ENCODE measurements around the gene COLGALT1.
A peak's percentile ranks its signal among the peaks of the same experiment; 100 is the strongest.
"Not testable (repeated sequence)": the region's sequence is repeated elsewhere in the genome, so short reads cannot be mapped to it uniquely, and the experiment has no call there.

Gene COLGALT1

GRCh38 chr19:17576758-17577456 is 21.5 kb downstream of the COLGALT1 start:
- Mint-ChIP-seq H3K36me3 (ENCODE audit: insufficient read depth) (peaks cover 50% of the 10 kb centered on the region), H3K4me3 (no peak overlapping the region)

GRCh38 chr19:17577457-17578097 is 22.1 kb downstream of the COLGALT1 start:
- ATAC-seq (replicated peaks) (no peak), DNase-seq (no peak)
- Mint-ChIP-seq H3K36me3 (ENCODE audit: insufficient read depth) (peaks cover 47% of the 10 kb centered on the region), H3K4me3 (no peak overlapping the region), H3K27ac (peak overlapping the region in 1 of 2 donors; percentile 16), H3K9me3 (no peaks in the 10 kb centered on the region), H3K27me3 (no peaks in the 10 kb centered on the region), H3K4me1 (ENCODE audit: low read depth in 2 of 2) (peaks cover 3 to 11% of the 10 kb centered on the region in 2 donors)

More at GRCh38 chr19:17576758-17577456, 21.5 kb downstream of the COLGALT1 start:
- H3K4me1 Mint-ChIP-seq (ENCODE audit: low read depth in 2 of 2): peaks cover 3 to 11% of the 10 kb centered on the region in 2 donors
- H3K9me3 Mint-ChIP-seq: no peaks in the 10 kb centered on the region
- peak overlapping the region in 1 of 2 donors; percentile 16 for H3K27ac Mint-ChIP-seq
- DNase-seq (no peak), ATAC-seq (replicated peaks) (no peak)
- no peaks in the 10 kb centered on the region for H3K27me3 Mint-ChIP-seq

- peak overlapping the region in 1 of 2 donors; percentile 19 for H3K27ac Mint-ChIP-seq
- H3K36me3 Mint-ChIP-seq (ENCODE audit: insufficient read depth): peaks cover 37% of the 10 kb centered on the region
- H3K4me3 Mint-ChIP-seq: no peak overlapping the region
- H3K4me1 Mint-ChIP-seq (ENCODE audit: low read depth in 2 of 2): peaks cover 0 to 7% of the 10 kb centered on the region in 2 donors
- H3K9me3 Mint-ChIP-seq: no peaks in the 10 kb centered on the region
- peak; percentile 49 for ATAC-seq (replicated peaks)
- DNase-seq: no peak
- no peaks in the 10 kb centered on the region for H3K27me3 Mint-ChIP-seq
Observed at GRCh38 chr19:17579661-17580244, 24.3 kb downstream of the COLGALT1 start.

- no peak for DNase-seq
- Mint-ChIP-seq H3K36me3 (ENCODE audit: insufficient read depth) (peaks cover 37% of the 10 kb centered on the region), H3K27me3 (no peaks in the 10 kb centered on the region), H3K9me3 (no peaks in the 10 kb centered on the region), H3K4me3 (no peak overlapping the region), H3K4me1 (ENCODE audit: low read depth in 2 of 2) (peaks cover 0 to 7% of the 10 kb centered on the region in 2 donors), H3K27ac (no peak overlapping the region)
- no peak for ATAC-seq (replicated peaks)
Observed at GRCh38 chr19:17580470-17581144, 25.2 kb downstream of the COLGALT1 start.

- no peak overlapping the region for H3K27ac Mint-ChIP-seq
- H3K4me1 Mint-ChIP-seq (ENCODE audit: low read depth in 2 of 2): peaks cover 0 to 3% of the 10 kb centered on the region in 2 donors
- DNase-seq: no peak
- no peak for ATAC-seq (replicated peaks)
- H3K27me3 Mint-ChIP-seq: no peaks in the 10 kb centered on the region
- no peak overlapping the region for H3K4me3 Mint-ChIP-seq
- peaks cover 39% of the 10 kb centered on the region for H3K36me3 Mint-ChIP-seq (ENCODE audit: insufficient read depth)
- no peaks in the 10 kb centered on the region for H3K9me3 Mint-ChIP-seq
Observed at GRCh38 chr19:17581211-17581874, 25.9 kb downstream of the COLGALT1 start.

- Mint-ChIP-seq H3K4me1 (ENCODE audit: low read depth in 2 of 2) (peaks cover 0 to 3% of the 10 kb centered on the region in 2 donors), H3K27me3 (no peaks in the 10 kb centered on the region), H3K9me3 (no peaks in the 10 kb centered on the region), H3K36me3 (ENCODE audit: insufficient read depth) (peaks cover 35% of the 10 kb centered on the region), H3K27ac (no peak overlapping the region), H3K4me3 (no peak overlapping the region)
- no peak for ATAC-seq (replicated peaks)
- no peak for DNase-seq
Observed at GRCh38 chr19:17582613-17583012, 27.2 kb downstream of the COLGALT1 start.

GRCh38 chr19:17584132-17584531 is 28.7 kb downstream of the COLGALT1 start:
- Mint-ChIP-seq H3K4me3 (no peak overlapping the region), H3K27me3 (no peaks in the 10 kb centered on the region), H3K4me1 (ENCODE audit: low read depth in 2 of 2) (peaks cover 0 to 3% of the 10 kb centered on the region in 2 donors), H3K9me3 (no peaks in the 10 kb centered on the region), H3K27ac (no peak overlapping the region), H3K36me3 (ENCODE audit: insufficient read depth) (peaks cover 29% of the 10 kb centered on the region)
- ATAC-seq (replicated peaks) (no peak), DNase-seq (no peak)

GRCh38 chr19:17585395-17585794 is 29.9 kb downstream of the COLGALT1 start:
- peaks cover 10 to 12% of the 10 kb centered on the region in 2 donors for H3K27me3 Mint-ChIP-seq
- not testable (repeated sequence) for H3K9me3 Mint-ChIP-seq; DNase-seq; H3K4me1 Mint-ChIP-seq (ENCODE audit: low read depth in 2 of 2); H3K4me3 Mint-ChIP-seq; ATAC-seq (replicated peaks); H3K27ac Mint-ChIP-seq
- H3K36me3 Mint-ChIP-seq (ENCODE audit: insufficient read depth): peaks cover 20% of the 10 kb centered on the region

- Mint-ChIP-seq H3K4me1 (ENCODE audit: low read depth in 2 of 2) (no peaks in the 10 kb centered on the region), H3K27ac (no peak overlapping the region), H3K36me3 (ENCODE audit: insufficient read depth) (peaks cover 2% of the 10 kb centered on the region), H3K4me3 (no peak overlapping the region), H3K9me3 (no peaks in the 10 kb centered on the region), H3K27me3 (peaks cover 16 to 29% of the 10 kb centered on the region in 2 donors)
- DNase-seq (no peak), ATAC-seq (replicated peaks) (no peak)
Observed at GRCh38 chr19:17590866-17591265, 35.4 kb downstream of the COLGALT1 start.

- H3K4me1 Mint-ChIP-seq (ENCODE audit: low read depth in 2 of 2); DNase-seq; H3K27ac Mint-ChIP-seq; H3K9me3 Mint-ChIP-seq; ATAC-seq (replicated peaks); H3K36me3 Mint-ChIP-seq (ENCODE audit: insufficient read depth); H3K4me3 Mint-ChIP-seq: not testable (repeated sequence)
- peaks cover 16 to 29% of the 10 kb centered on the region in 2 donors for H3K27me3 Mint-ChIP-seq
Observed at GRCh38 chr19:17594296-17594695, 38.8 kb downstream of the COLGALT1 start.

GRCh38 chr19:17598063-17598462 is 42.6 kb downstream of the COLGALT1 start:
- H3K36me3 Mint-ChIP-seq (ENCODE audit: insufficient read depth); H3K27ac Mint-ChIP-seq; H3K4me1 Mint-ChIP-seq (ENCODE audit: low read depth in 2 of 2); H3K4me3 Mint-ChIP-seq; DNase-seq; H3K9me3 Mint-ChIP-seq; ATAC-seq (replicated peaks): not testable (repeated sequence)
- peaks cover 22 to 25% of the 10 kb centered on the region in 2 donors for H3K27me3 Mint-ChIP-seq

- H3K4me3 Mint-ChIP-seq: no peak overlapping the region
- H3K4me1 Mint-ChIP-seq (ENCODE audit: low read depth in 2 of 2): no peaks in the 10 kb centered on the region
- no peaks in the 10 kb centered on the region for H3K9me3 Mint-ChIP-seq
- peaks cover 3% of the 10 kb centered on the region for H3K36me3 Mint-ChIP-seq (ENCODE audit: insufficient read depth)
- DNase-seq (no peak), ATAC-seq (replicated peaks) (no peak)
- H3K27ac Mint-ChIP-seq: no peak overlapping the region
- H3K27me3 Mint-ChIP-seq: peaks cover 30 to 34% of the 10 kb centered on the region in 2 donors
Observed at GRCh38 chr19:17598953-17599352, 43.5 kb downstream of the COLGALT1 start.

- H3K36me3 Mint-ChIP-seq (ENCODE audit: insufficient read depth): peaks cover 3% of the 10 kb centered on the region
- H3K27me3 Mint-ChIP-seq: peaks cover 38 to 43% of the 10 kb centered on the region in 2 donors
- no peak for ATAC-seq (replicated peaks)
- no peaks in the 10 kb centered on the region for H3K9me3 Mint-ChIP-seq
- no peak overlapping the region for H3K4me3 Mint-ChIP-seq
- no peak for DNase-seq
- no peaks in the 10 kb centered on the region for H3K4me1 Mint-ChIP-seq (ENCODE audit: low read depth in 2 of 2)
- H3K27ac Mint-ChIP-seq: no peak overlapping the region
Observed at GRCh38 chr19:17599780-17600179, 44.3 kb downstream of the COLGALT1 start.

Data from effector memory CD8-positive, alpha-beta T cell (primary cell).